ENCODE results near the gene ZNF260.

ZNF260 gene

GRCh38 chr19:36489920-36490415 is 38.1 kb downstream of the ZNF260 start:
- DNase-seq (ENCODE audit: low read depth in 3 of 3) = peak in 1 of 3 experiments; percentile 54

GRCh38 chr19:36489118-36489919 is 38.8 kb downstream of the ZNF260 start, which contains the start of gene ZNF566:
Gene ZNF566, minus strand, starts transcription at chr19:36489561. Its CDS starts 13,004 bp downstream, at chr19:36476557.
- peak; percentile 83 to 93 (median 92) for DNase-seq (ENCODE audit: low read depth in 3 of 3)

- no peak for DNase-seq (ENCODE audit: low read depth in 3 of 3)
Measured at GRCh38 chr19:36488846-36489117, 39.3 kb downstream of the ZNF260 start.

- no peak for DNase-seq (ENCODE audit: low read depth in 3 of 3)
Measured at GRCh38 chr19:36488118-36488845, 39.8 kb downstream of the ZNF260 start.

GRCh38 chr19:36483653-36484052 is 44.4 kb downstream of the ZNF260 start:
- no peak for DNase-seq (ENCODE audit: low read depth in 3 of 3)

GRCh38 chr19:36482876-36483275 is 45.2 kb downstream of the ZNF260 start:
- DNase-seq (ENCODE audit: low read depth in 3 of 3) = no peak
